Left renal pelvis (tissue), 4 donors: ENCODE results near the gene DOP1B. TPM values are rescaled to one million over a fixed set of nuclear protein-coding genes. Genes with fewer than 3 reads are reported as not detected.

Experiments used
- DNase-seq, 4 donors: peaks; one replicate each; pipeline ENCODE4 v3.0.0-alpha.2; 2013; ENCODE audit warnings: low read depth in 4 of 4, low spot score in 3 of 4
- polyA plus RNA-seq, 4 donors: library from polyadenylated mRNA; unstranded; fragments of 120-200 nt; gene quantifications; one replicate each; pipeline ENCODE4 v1.2.1, GENCODE V29; 2013; ENCODE audit not compliant: insufficient read length in 4 of 4

DOP1B gene
- polyA plus RNA-seq, 4 donors = 4.8 to 8.2 (median 6.1) TPM

GRCh38 chr21:36169470-36170128 is 13.0 kb downstream of the DOP1B start:
- DNase-seq = no peak

GRCh38 chr21:36170823-36171222 is 14.2 kb downstream of the DOP1B start:
- no peak for DNase-seq

GRCh38 chr21:36171336-36171735 is 14.7 kb downstream of the DOP1B start:
- DNase-seq = no peak

DNA sequence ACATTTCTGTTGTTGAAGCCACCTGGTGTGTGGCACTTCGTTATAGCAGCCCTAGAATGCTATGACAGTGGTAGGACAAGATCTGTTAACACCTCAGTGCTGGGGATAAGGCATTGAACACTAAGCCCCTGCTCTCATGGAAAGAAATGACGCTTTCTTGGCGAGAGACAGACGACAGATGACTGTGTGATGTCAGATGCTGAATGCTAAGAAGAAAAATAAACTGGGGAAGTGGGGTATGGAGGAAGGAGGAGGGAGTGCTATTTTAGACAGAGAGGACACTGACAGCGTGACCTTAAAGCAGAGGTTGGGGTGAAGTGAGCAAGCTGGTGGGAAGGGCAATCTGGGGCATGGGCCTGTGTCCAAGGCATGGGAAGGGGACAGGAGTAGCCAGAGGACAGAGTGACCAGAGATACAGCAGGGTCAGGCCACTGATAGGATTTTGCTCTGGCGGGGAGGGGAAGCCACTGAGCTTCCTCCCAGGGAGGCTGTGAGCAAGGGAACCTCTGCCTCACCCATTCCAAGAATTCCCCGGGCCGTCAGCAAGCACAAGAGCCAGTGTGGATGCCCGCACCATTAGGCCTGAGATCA is 15.2 kb downstream of the DOP1B start:
- no peak for DNase-seq

GRCh38 chr21:36174780-36175179 is 18.2 kb downstream of the DOP1B start:
- DNase-seq = no peak

- no peak for DNase-seq
These were observed 19.3 kb downstream of the DOP1B start for GRCh38 chr21:36175771-36176565.

DNA sequence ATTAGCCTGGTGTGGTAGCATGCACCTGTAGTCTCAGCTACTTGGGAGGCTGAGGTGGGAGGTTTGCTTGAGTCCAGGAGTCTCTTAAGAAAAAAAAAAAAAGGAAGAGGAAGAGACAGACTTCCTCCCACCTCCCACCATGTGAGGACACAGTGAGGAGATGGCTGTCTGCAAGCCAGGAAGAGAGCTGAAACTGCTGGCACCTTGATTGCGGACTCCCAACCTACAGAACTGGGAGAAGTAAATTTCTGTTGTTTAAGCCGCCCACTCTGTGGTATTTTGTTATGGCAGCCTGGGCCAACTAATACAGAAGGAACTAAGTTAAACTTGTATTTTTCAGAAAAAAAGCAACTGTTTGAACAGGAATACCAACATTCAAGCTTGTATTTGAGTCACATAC is 21.7 kb downstream of the DOP1B start:
- DNase-seq = no peak

GRCh38 chr21:36179145-36179544 is 22.5 kb downstream of the DOP1B start:
- DNase-seq = no peak

- no peak for DNase-seq
These were observed 24.3 kb downstream of the DOP1B start for GRCh38 chr21:36180963-36181362.

- no peak for DNase-seq
These were observed 26.6 kb downstream of the DOP1B start for GRCh38 chr21:36183144-36183795.

- DNase-seq = no peak
These were observed 27.9 kb downstream of the DOP1B start for GRCh38 chr21:36184545-36184944.

- no peak for DNase-seq
These were observed 28.9 kb downstream of the DOP1B start for GRCh38 chr21:36185523-36185922.

GRCh38 chr21:36186081-36186480 is 29.5 kb downstream of the DOP1B start:
- no peak for DNase-seq

DNA sequence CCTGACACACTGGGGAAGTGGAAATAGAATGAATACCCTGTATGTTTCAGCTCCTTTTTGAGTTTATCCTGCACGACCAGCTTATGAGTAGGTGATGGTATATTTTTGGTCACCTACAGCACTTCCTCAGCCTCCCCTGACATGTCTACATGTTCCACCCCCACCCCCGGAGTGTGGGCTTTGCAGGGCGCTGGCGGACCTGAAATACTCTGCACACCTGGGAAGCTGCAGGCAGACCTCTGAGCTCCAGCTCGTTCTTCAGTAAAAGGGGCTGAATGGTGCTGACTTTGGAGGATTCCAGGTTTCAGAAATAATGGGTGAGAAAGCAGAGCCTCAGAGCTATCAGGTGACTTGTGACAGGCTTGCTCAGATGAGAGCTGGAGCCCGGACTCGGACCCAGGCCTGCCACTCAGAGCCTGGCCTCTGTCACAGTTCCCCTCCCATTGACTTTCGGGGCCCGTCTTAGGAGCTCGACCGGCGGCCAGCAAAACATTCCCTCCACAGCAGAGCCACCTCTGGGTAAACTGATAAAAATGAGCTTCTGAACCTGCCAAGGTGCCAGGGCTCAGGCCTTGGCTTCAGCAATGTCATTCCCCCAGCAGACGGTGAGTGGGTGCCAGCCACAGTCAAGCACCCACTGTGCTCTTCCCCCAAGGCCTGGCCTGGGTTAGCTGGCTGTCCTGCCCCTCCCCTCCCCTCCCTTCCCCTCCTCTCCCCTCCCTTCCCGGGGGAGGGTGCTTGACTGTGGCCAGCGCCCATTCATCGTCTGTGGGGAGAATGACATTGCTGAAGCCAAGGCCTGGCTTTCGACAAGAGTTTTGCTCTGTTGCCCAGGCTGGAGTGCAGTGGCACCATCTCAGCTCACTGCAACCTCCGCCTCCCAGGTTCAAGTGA is 30.1 kb downstream of the DOP1B start:
- no peak for DNase-seq

- DNase-seq = no peak
These were observed 31.6 kb downstream of the DOP1B start for GRCh38 chr21:36188081-36188681.

- DNase-seq = no peak
These were observed 32.3 kb downstream of the DOP1B start for GRCh38 chr21:36188937-36189336.

DNA sequence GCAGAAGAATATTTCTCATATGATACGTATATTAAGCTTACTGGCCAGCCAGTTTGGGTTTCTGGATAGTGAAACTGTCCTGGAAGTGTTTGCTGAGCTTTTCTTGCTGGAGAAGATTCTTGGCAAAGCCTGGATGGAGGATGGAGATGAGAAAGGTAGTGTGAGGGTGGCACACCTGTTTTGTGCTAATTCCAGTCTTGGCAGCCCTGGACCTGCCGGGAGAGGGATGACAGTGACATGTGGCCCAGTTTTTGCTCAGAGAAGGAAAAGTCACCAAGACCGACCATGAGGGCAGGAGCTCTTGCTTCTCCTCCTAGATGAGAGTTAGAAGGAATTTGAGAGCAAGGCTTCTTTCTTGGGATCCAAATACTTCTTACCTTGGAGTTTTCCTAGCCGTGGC is 34.1 kb downstream of the DOP1B start:
- DNase-seq = no peak

DNA sequence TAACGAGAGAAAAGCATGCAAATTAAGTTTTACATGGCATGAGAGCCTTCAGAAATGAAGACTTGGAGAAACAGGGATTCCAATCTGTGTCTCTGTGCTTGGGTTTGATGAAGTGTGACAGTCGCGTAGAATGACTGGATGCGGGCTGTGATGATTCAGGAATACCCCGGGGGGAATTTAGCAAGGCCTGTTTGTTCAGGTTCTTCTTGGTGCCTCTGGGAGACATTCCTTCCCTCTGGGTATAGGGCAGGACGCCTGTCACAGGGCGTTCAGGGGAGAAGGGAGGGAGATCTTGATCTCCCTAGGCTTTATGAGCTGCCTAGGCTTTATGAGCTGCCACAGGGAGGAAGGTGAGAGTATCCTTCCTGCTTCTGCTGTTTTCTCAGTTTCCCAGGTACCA is 36.6 kb downstream of the DOP1B start:
- no peak for DNase-seq

DNA sequence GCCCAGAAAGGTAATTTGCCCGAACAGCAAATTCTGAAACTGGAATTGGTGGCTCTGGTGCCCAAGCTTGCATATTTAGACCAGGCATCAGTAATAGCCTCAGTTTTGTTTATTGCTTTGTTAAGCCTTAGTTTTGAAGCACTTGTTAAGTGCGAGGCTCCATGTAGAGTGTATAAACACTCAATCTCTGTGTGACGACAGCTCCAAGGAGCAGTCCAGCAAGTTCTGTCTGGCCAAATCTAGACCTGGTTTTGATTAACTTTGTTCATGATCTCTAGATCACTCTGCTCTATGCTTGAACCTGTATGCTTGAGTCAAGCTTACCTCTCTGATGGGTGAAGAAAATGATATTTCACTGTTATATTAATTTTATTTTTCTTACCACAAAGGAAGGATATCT is 37.4 kb downstream of the DOP1B start:
- no peak for DNase-seq

- no peak for DNase-seq
These were observed 39.0 kb downstream of the DOP1B start for GRCh38 chr21:36195613-36196012.
